Stimulated activated naive CD8-positive, alpha-beta T cell treated with anti-CD3 and anti-CD28 coated beads, Interleukin-15, Interleukin-2, amounts not matched to agents 100 ng/mL and 50 ng/mL, for 24 hours (primary cell): ENCODE results near the gene PAK1.

ENCODE experiments used
- H3K27ac Mint-ChIP-seq: one replicate; pipeline ENCODE4 v1.8.0; 2021; ENCODE audit warnings: mild to moderate bottlenecking, mixed read lengths
- H3K27me3 Mint-ChIP-seq: one replicate; pipeline ENCODE4 v1.8.0; 2021; ENCODE audit warnings: mixed read lengths
- H3K36me3 Mint-ChIP-seq: one replicate; pipeline ENCODE4 v1.8.0; 2021; ENCODE audit warnings: low read depth, mixed read lengths
- H3K4me1 Mint-ChIP-seq: one replicate; pipeline ENCODE4 v1.8.0; 2021; ENCODE audit warnings: low read depth, mixed read lengths
- H3K4me3 Mint-ChIP-seq: one replicate; pipeline ENCODE4 v1.8.0; 2021; ENCODE audit warnings: mild to moderate bottlenecking, mixed read lengths
- H3K9me3 Mint-ChIP-seq: one replicate; pipeline ENCODE4 v1.8.0; 2021; ENCODE audit warnings: mixed read lengths

Gene PAK1

GRCh38 chr11:77467233-77467632, 6.7 kb downstream of the PAK1 start:
- H3K36me3 Mint-ChIP-seq = no peaks in the 10 kb centered on the region
- no peak overlapping the region for H3K27ac Mint-ChIP-seq
- H3K27me3 Mint-ChIP-seq = peaks cover 3% of the 10 kb centered on the region
- H3K4me3 Mint-ChIP-seq = no peak overlapping the region
- H3K4me1 Mint-ChIP-seq = peaks cover 16% of the 10 kb centered on the region
- H3K9me3 Mint-ChIP-seq = no peaks in the 10 kb centered on the region

- H3K4me1 Mint-ChIP-seq = no peaks in the 10 kb centered on the region
- no peaks in the 10 kb centered on the region for H3K36me3 Mint-ChIP-seq
- no peak overlapping the region for H3K27ac Mint-ChIP-seq
- peaks cover 6% of the 10 kb centered on the region for H3K27me3 Mint-ChIP-seq
- no peaks in the 10 kb centered on the region for H3K9me3 Mint-ChIP-seq
- no peak overlapping the region for H3K4me3 Mint-ChIP-seq
Observed at GRCh38 chr11:77457340-77457739, 16.6 kb downstream of the PAK1 start.

- Mint-ChIP-seq H3K27ac (no peak overlapping the region), H3K9me3 (no peaks in the 10 kb centered on the region), H3K4me1 (peaks cover 4% of the 10 kb centered on the region), H3K36me3 (no peaks in the 10 kb centered on the region), H3K4me3 (no peak overlapping the region), H3K27me3 (peaks cover 6% of the 10 kb centered on the region)
Observed at GRCh38 chr11:77455740-77456139, 18.2 kb downstream of the PAK1 start.

GRCh38 chr11:77454867-77455655, 18.8 kb downstream of the PAK1 start:
- Mint-ChIP-seq H3K9me3 (no peaks in the 10 kb centered on the region), H3K4me3 (no peak overlapping the region), H3K27ac (no peak overlapping the region), H3K27me3 (peaks cover 6% of the 10 kb centered on the region), H3K36me3 (no peaks in the 10 kb centered on the region), H3K4me1 (peaks cover 11% of the 10 kb centered on the region)

GRCh38 chr11:77450227-77450626, 23.7 kb downstream of the PAK1 start:
- Mint-ChIP-seq H3K4me3 (no peak overlapping the region), H3K27me3 (no peaks in the 10 kb centered on the region)

GRCh38 chr11:77449784-77450183, 24.1 kb downstream of the PAK1 start:
- Mint-ChIP-seq H3K27me3 (no peaks in the 10 kb centered on the region), H3K4me1 (peaks cover 48% of the 10 kb centered on the region), H3K27ac (no peak overlapping the region), H3K4me3 (no peak overlapping the region), H3K9me3 (no peaks in the 10 kb centered on the region), H3K36me3 (no peaks in the 10 kb centered on the region)

More at GRCh38 chr11:77450227-77450626, 23.7 kb downstream of the PAK1 start:
- Mint-ChIP-seq H3K36me3 (no peaks in the 10 kb centered on the region), H3K4me1 (peaks cover 48% of the 10 kb centered on the region), H3K9me3 (no peaks in the 10 kb centered on the region), H3K27ac (no peak overlapping the region)

GRCh38 chr11:77449060-77449521, 24.8 kb downstream of the PAK1 start:
- Mint-ChIP-seq H3K4me3 (peak overlapping the region; percentile 50), H3K36me3 (no peaks in the 10 kb centered on the region), H3K4me1 (peaks cover 48% of the 10 kb centered on the region), H3K27me3 (no peaks in the 10 kb centered on the region), H3K9me3 (no peaks in the 10 kb centered on the region), H3K27ac (peak overlapping the region; percentile 89)

GRCh38 chr11:77448269-77448668, 25.6 kb downstream of the PAK1 start:
- Mint-ChIP-seq H3K27ac (no peak overlapping the region), H3K4me1 (peaks cover 48% of the 10 kb centered on the region), H3K9me3 (no peaks in the 10 kb centered on the region), H3K4me3 (no peak overlapping the region), H3K27me3 (no peaks in the 10 kb centered on the region), H3K36me3 (no peaks in the 10 kb centered on the region)

GRCh38 chr11:77446911-77447629, 26.8 kb downstream of the PAK1 start:
- no peaks in the 10 kb centered on the region for H3K9me3 Mint-ChIP-seq
- no peak overlapping the region for H3K4me3 Mint-ChIP-seq
- no peaks in the 10 kb centered on the region for H3K27me3 Mint-ChIP-seq
- H3K27ac Mint-ChIP-seq = no peak overlapping the region
- no peaks in the 10 kb centered on the region for H3K36me3 Mint-ChIP-seq
- H3K4me1 Mint-ChIP-seq = peaks cover 48% of the 10 kb centered on the region

GRCh38 chr11:77444261-77444660, 29.6 kb downstream of the PAK1 start:
- Mint-ChIP-seq H3K4me1 (peaks cover 30% of the 10 kb centered on the region), H3K9me3 (no peaks in the 10 kb centered on the region), H3K4me3 (no peak overlapping the region), H3K27ac (no peak overlapping the region), H3K27me3 (no peaks in the 10 kb centered on the region), H3K36me3 (no peaks in the 10 kb centered on the region)

GRCh38 chr11:77442394-77443053, 31.4 kb downstream of the PAK1 start:
- Mint-ChIP-seq H3K27me3 (no peaks in the 10 kb centered on the region), H3K9me3 (no peaks in the 10 kb centered on the region), H3K36me3 (no peaks in the 10 kb centered on the region), H3K4me1 (peaks cover 14% of the 10 kb centered on the region), H3K4me3 (no peak overlapping the region), H3K27ac (no peak overlapping the region)

GRCh38 chr11:77441426-77441825, 32.5 kb downstream of the PAK1 start:
- Mint-ChIP-seq H3K4me1 (peaks cover 5% of the 10 kb centered on the region), H3K36me3 (no peaks in the 10 kb centered on the region), H3K9me3 (no peaks in the 10 kb centered on the region), H3K4me3 (no peak overlapping the region), H3K27me3 (no peaks in the 10 kb centered on the region), H3K27ac (no peak overlapping the region)

- Mint-ChIP-seq H3K27ac (no peak overlapping the region), H3K4me1 (peaks cover 6% of the 10 kb centered on the region), H3K4me3 (no peak overlapping the region), H3K27me3 (no peaks in the 10 kb centered on the region), H3K36me3 (no peaks in the 10 kb centered on the region), H3K9me3 (no peaks in the 10 kb centered on the region)
Observed at GRCh38 chr11:77440678-77441077, 33.2 kb downstream of the PAK1 start.

- Mint-ChIP-seq H3K27ac (no peak overlapping the region), H3K4me3 (no peak overlapping the region), H3K36me3 (no peaks in the 10 kb centered on the region), H3K27me3 (no peaks in the 10 kb centered on the region), H3K9me3 (no peaks in the 10 kb centered on the region), H3K4me1 (peaks cover 5% of the 10 kb centered on the region)
Observed at GRCh38 chr11:77438487-77438886, 35.4 kb downstream of the PAK1 start.

- no peaks in the 10 kb centered on the region for H3K27me3 Mint-ChIP-seq
- H3K4me1 Mint-ChIP-seq = peaks cover 8% of the 10 kb centered on the region
- H3K9me3 Mint-ChIP-seq = no peaks in the 10 kb centered on the region
- H3K27ac Mint-ChIP-seq = no peak overlapping the region
- H3K4me3 Mint-ChIP-seq = no peak overlapping the region
- H3K36me3 Mint-ChIP-seq = no peaks in the 10 kb centered on the region
Observed at GRCh38 chr11:77436969-77437368, 36.9 kb downstream of the PAK1 start.
